Sigmoid colon (tissue), 7 donors: ENCODE data around the gene LNX2. TPM values are rescaled to one million over a fixed set of nuclear protein-coding genes. Genes with fewer than 3 reads are reported as not detected.
A peak's percentile ranks its signal among the peaks of the same experiment; 100 is the strongest.

Experiments
- DNase-seq: peaks from one replicate; pipeline ENCODE4 v3.0.0-alpha.2; 2019
- H3K27ac ChIP-seq, 4 donors: fragments of 200-600 bp; sonication (generic); one replicate each; pipeline ENCODE4 v1.5.1; 2016 to 2019; ENCODE audit warnings: mild to moderate bottlenecking in 1 of 4
- H3K27me3 ChIP-seq, 3 donors: fragments of 200-600 bp; sonication (generic); one replicate each; pipeline ENCODE4 v1.5.1; 2019; ENCODE audit warnings: mild to moderate bottlenecking in 1 of 3
- H3K36me3 ChIP-seq, 4 donors: fragments of 200-600 bp; sonication (generic); one replicate each; pipeline ENCODE4 v1.5.1; 2016 to 2019
- H3K4me1 ChIP-seq, 4 donors: fragments of 200-600 bp; sonication (generic); one replicate each; pipeline ENCODE4 v1.5.1; 2017 to 2019
- H3K4me3 ChIP-seq, 4 donors: fragments of 200-600 bp; sonication (generic); one replicate each; pipeline ENCODE4 v1.5.1; 2017 to 2019; ENCODE audit warnings: mild to moderate bottlenecking in 2 of 4, moderate library complexity in 1 of 4
- H3K9me3 ChIP-seq, 4 donors: fragments of 200-600 bp in 3 of 4; sonication (generic) in 3 of 4; one replicate each; pipeline versions ENCODE4 v1.5.1 to v1.6.1; 2013 to 2019
- CTCF ChIP-seq, 4 experiments: fragments of 450-650 bp in 3 of 4; fragments of 200-600 bp in 1 of 4; IDR thresholded peaks; one replicate each; pipeline ENCODE4 v1.5.1; 2016 to 2019; ENCODE audit warnings: antibody characterized with exemption in 4 of 4, mild to moderate bottlenecking in 3 of 4, moderate library complexity in 2 of 4
- EP300 ChIP-seq, 4 donors: sonication (generic); formaldehyde crosslinking; IDR thresholded peaks; one replicate each; pipeline ENCODE4 v1.6.1; 2017; ENCODE audit warnings: antibody characterized with exemption in 4 of 4
- POLR2A ChIP-seq, 2 donors: fragments of 450-650 bp; IDR thresholded peaks; one replicate each; pipeline ENCODE4 v1.6.1; 2016; ENCODE audit warnings: antibody characterized with exemption in 2 of 2, mild to moderate bottlenecking in 2 of 2, moderate library complexity in 2 of 2
- POLR2AphosphoS5 ChIP-seq, 4 donors: sonication (generic); formaldehyde crosslinking; IDR thresholded peaks; one replicate each; pipeline ENCODE4 v1.6.1; 2017; ENCODE audit warnings: antibody characterized with exemption in 4 of 4
- WGBS, 2 donors: extraction: QIAGEN DNeasy Blood & Tissue Kit; methylation state at CpG; one replicate each; pipeline ENCODE4 v1.1.7; 2013; 5-methylcytosine and 5-hydroxymethylcytosine counted together
- intact Hi-C: fragments of 100-400 bp; cut with DNase I; formaldehyde crosslinking; loops from one replicate; pipeline ENCODE4 v1.15.1; 2023
- polyA plus RNA-seq, 3 donors: library from polyadenylated mRNA; stranded (reverse); fragments of 200-250 nt; gene quantifications; one replicate each; pipeline ENCODE4 v1.2.3, GENCODE V29; 2013
- total RNA-seq, 4 donors: library from RNA; depleted of rRNA; stranded (reverse); fragments of >200 nt; gene quantifications; one replicate each; pipeline ENCODE4 v1.1.0, GENCODE V29; 2016
- donor health status: healthy with polysubstance abuse.
- donor health status: Bipolar disorder and iron deficiency.
- donor health status: healthy.

Gene LNX2
- total and polyA plus RNA-seq, 7 donors: 7.7 to 22.2 (median 10.9) TPM

- peak overlapping the region in 1 of 4 donors; percentile 16 for H3K4me3 ChIP-seq
Observed at GRCh38 chr13:27533155-27533643, 87.1 kb downstream of the LNX2 start.

GRCh38 chr13:27528908-27529307, 91.4 kb downstream of the LNX2 start:
- DNase-seq: no peak
- intact Hi-C loops: no loop called here
- H3K27me3 ChIP-seq: no peaks in the 10 kb centered on the region
- peaks cover 0 to 2% (median 0%) of the 10 kb centered on the region in 4 donors for H3K9me3 ChIP-seq
- H3K27ac ChIP-seq: no peak overlapping the region
- H3K4me1 ChIP-seq: peaks cover 0 to 8% (median 6%) of the 10 kb centered on the region in 4 donors
- WGBS, 2 donors: 95% methylated on average over 6 of the region's 6 CpGs
- TF ChIP-seq CTCF (IDR thresholded peaks at IDR 0.05) (no peak), EP300 (IDR thresholded peaks at IDR 0.05) (no peak), POLR2A (IDR thresholded peaks at IDR 0.05) (no peak), POLR2AphosphoS5 (IDR thresholded peaks at IDR 0.05) (no peak)
- no peaks in the 10 kb centered on the region for H3K36me3 ChIP-seq
- H3K4me3 ChIP-seq: no peak overlapping the region

More at GRCh38 chr13:27533155-27533643, 87.1 kb downstream of the LNX2 start:
- intact Hi-C loops: loop anchor here (1.0 to 5.0 kb wide), 2 partner anchors 156 to 293 kb away; no protein-coding TSS in a partner anchor
- TF ChIP-seq EP300 (IDR thresholded peaks at IDR 0.05) (no peak), POLR2AphosphoS5 (IDR thresholded peaks at IDR 0.05) (no peak), POLR2A (IDR thresholded peaks at IDR 0.05) (no peak), CTCF (IDR thresholded peaks at IDR 0.05) (peak; percentile 69 to 91 (median 84))
- Histone ChIP-seq H3K9me3 (peaks cover 0 to 2% (median 0%) of the 10 kb centered on the region in 4 donors), H3K27me3 (no peaks in the 10 kb centered on the region), H3K4me1 (peaks cover 0 to 16% (median 10%) of the 10 kb centered on the region in 4 donors), H3K27ac (no peak overlapping the region), H3K36me3 (no peaks in the 10 kb centered on the region)
- 6 to 10% methylated on average over 19 of the region's 19 CpGs for WGBS, 2 donors
- DNase-seq: peak; percentile 87

GRCh38 chr13:27526516-27526915, 93.8 kb downstream of the LNX2 start:
- intact Hi-C loops: no loop called here
- TF ChIP-seq POLR2AphosphoS5 (IDR thresholded peaks at IDR 0.05) (no peak), CTCF (IDR thresholded peaks at IDR 0.05) (no peak), POLR2A (IDR thresholded peaks at IDR 0.05) (no peak), EP300 (IDR thresholded peaks at IDR 0.05) (no peak)

GRCh38 chr13:27524981-27525975, 95.1 kb downstream of the LNX2 start:
- Histone ChIP-seq H3K4me3 (no peak overlapping the region), H3K27me3 (no peaks in the 10 kb centered on the region), H3K4me1 (no peaks in the 10 kb centered on the region), H3K36me3 (no peaks in the 10 kb centered on the region), H3K9me3 (peaks cover 0 to 2% (median 0%) of the 10 kb centered on the region in 4 donors), H3K27ac (no peak overlapping the region)
- intact Hi-C loops: no loop called here
- no peak for DNase-seq
- 88% methylated on average over 14 of the region's 14 CpGs for WGBS, 2 donors
- TF ChIP-seq POLR2A (IDR thresholded peaks at IDR 0.05): no peak
- no peak for TF ChIP-seq POLR2AphosphoS5 (IDR thresholded peaks at IDR 0.05)
- no peak for TF ChIP-seq EP300 (IDR thresholded peaks at IDR 0.05)
- TF ChIP-seq CTCF (IDR thresholded peaks at IDR 0.05): no peak

More at GRCh38 chr13:27526516-27526915, 93.8 kb downstream of the LNX2 start:
- peaks cover 0 to 2% (median 0%) of the 10 kb centered on the region in 4 donors for H3K9me3 ChIP-seq
- no peaks in the 10 kb centered on the region for H3K27me3 ChIP-seq
- DNase-seq: no peak
- WGBS, 2 donors: 66% methylated on average over 3 of the region's 3 CpGs
- no peaks in the 10 kb centered on the region for H3K4me1 ChIP-seq
- no peak overlapping the region for H3K27ac ChIP-seq
- H3K4me3 ChIP-seq: no peak overlapping the region
- no peaks in the 10 kb centered on the region for H3K36me3 ChIP-seq
